AG09309 (cell line): ENCODE results near the gene LHFPL2.

Source experiments
- DNase-seq: peaks from one replicate; pipeline ENCODE4 v3.0.0-alpha.2; 2010; ENCODE audit warnings: low read depth
- H3K4me3 ChIP-seq: 2 replicates; pipeline ENCODE4 v1.5.1; 2011; ENCODE audit warnings: mild to moderate bottlenecking, low read depth, low read length, moderate library complexity; ENCODE audit not compliant: control insufficient read depth
- TF ChIP-seq, protein P1 (sequence below): IDR thresholded peaks from 2 replicates; pipeline ENCODE4 v1.5.1; 2011; ENCODE audit warnings: mild to moderate bottlenecking, low read depth, low read length, inconsistent platforms; ENCODE audit not compliant: insufficient read depth, control insufficient read depth; ENCODE audit errors: missing control alignments

The LHFPL2 gene

GRCh38 chr5:78574731-78575161 lies 73.8 kb downstream of the LHFPL2 start:
- no peak overlapping the region for H3K4me3 ChIP-seq
- TF ChIP-seq, protein P1, sequence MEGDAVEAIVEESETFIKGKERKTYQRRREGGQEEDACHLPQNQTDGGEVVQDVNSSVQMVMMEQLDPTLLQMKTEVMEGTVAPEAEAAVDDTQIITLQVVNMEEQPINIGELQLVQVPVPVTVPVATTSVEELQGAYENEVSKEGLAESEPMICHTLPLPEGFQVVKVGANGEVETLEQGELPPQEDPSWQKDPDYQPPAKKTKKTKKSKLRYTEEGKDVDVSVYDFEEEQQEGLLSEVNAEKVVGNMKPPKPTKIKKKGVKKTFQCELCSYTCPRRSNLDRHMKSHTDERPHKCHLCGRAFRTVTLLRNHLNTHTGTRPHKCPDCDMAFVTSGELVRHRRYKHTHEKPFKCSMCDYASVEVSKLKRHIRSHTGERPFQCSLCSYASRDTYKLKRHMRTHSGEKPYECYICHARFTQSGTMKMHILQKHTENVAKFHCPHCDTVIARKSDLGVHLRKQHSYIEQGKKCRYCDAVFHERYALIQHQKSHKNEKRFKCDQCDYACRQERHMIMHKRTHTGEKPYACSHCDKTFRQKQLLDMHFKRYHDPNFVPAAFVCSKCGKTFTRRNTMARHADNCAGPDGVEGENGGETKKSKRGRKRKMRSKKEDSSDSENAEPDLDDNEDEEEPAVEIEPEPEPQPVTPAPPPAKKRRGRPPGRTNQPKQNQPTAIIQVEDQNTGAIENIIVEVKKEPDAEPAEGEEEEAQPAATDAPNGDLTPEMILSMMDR, result no peak
- DNase-seq, result no peak

DNA sequence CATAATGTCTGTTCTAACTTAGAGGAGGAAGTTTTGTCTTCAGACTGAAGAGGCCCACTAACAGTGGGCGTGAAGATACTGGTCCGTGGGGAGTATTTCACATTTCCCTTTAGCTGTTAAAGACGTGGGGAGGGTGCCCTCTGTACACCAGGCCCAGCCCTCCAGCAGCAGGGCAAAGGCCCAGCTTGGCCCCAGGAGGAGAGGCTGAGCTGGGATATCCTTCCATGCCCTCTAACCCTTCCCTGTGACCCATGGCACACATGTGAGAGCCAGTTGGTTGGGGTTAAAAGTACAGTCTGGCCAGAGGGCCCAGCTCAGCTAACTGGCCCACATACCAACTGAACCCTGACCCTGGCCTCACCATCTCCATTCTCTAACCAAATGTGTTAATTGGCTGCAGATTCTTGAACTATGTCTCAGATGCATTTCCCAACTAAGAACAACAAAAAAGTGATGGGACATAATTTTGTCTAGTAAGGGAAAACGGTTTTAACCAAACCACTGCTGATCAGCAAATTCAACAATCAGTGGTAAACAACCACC lies 74.4 kb downstream of the LHFPL2 start:
- no peak overlapping the region for H3K4me3 ChIP-seq
- TF ChIP-seq, protein P1, result no peak
- DNase-seq, result no peak

- no peak for DNase-seq
Observed at GRCh38 chr5:78573318-78573717, 75.3 kb downstream of the LHFPL2 start.

GRCh38 chr5:78570646-78571045 lies 77.9 kb downstream of the LHFPL2 start:
- H3K4me3 ChIP-seq, result no peak overlapping the region
- no peak for DNase-seq
- TF ChIP-seq, protein P1, result no peak

More at GRCh38 chr5:78573318-78573717, 75.3 kb downstream of the LHFPL2 start:
- TF ChIP-seq, protein P1, result no peak
- no peak overlapping the region for H3K4me3 ChIP-seq

DNA sequence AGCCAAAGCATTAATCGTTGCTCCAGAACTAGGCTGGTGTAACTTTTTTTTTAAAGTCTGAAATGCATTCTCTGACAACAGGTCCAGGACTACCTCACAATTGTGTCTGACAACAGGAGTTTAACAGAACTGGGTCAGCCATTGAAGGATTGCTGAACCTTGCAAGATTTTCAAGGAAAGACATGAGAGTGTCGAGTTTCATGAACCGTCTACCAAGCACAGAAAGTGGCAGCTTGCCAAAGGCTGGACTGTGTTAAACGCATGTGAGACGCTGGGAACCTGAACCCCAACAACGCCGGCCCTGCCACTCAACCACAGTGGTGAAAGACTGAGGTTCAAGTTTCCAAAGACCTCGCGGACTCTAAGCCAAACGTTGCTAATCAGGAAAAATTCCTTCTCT lies 79.1 kb downstream of the LHFPL2 start:
- TF ChIP-seq, protein P1, result no peak
- DNase-seq, result peak; percentile 46
- no peak overlapping the region for H3K4me3 ChIP-seq

GRCh38 chr5:78568676-78569075 lies 79.9 kb downstream of the LHFPL2 start:
- no peak for DNase-seq
- TF ChIP-seq, protein P1, result no peak

More at GRCh38 chr5:78568676-78569075, 79.9 kb downstream of the LHFPL2 start:
- H3K4me3 ChIP-seq, result no peak overlapping the region
